CD4-positive, alpha-beta T cell treated with Interleukin-1 beta for 1 hour (primary cell): Measurements from ENCODE around the gene FBP1.
"Not testable (repeated sequence)": the region's sequence is repeated elsewhere in the genome, so short reads cannot be mapped to it uniquely, and the experiment has no call there.

Experiments used
- DNase-seq, 2 donors: peaks; one replicate each; pipeline ENCODE4 v3.0.0-alpha.2; 2020 to 2022

FBP1 gene

GRCh38 chr9:94568250-94568889, 70.9 kb downstream of the FBP1 start:
- no peak for DNase-seq

DNA sequence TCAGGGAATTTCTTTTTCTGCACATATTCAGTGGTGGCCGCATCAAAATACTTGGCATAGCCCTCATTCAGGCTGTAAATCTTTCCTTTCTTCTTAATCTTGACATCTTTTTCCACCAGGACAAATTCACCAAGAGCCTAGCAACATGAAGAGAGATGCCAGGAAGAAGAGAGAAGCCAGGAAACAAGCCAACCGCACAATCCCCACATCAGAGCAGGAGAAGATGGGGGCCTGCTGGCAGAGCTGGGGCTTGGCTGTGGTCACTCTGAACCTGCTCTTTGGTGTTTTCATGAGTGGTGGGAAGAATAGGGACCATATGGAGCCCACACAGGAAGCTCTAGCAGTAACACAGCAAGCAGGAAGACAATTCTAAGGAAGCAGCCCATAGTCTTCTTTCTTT, 72.0 kb downstream of the FBP1 start:
- no peak for DNase-seq

GRCh38 chr9:94566550-94566949, 72.8 kb downstream of the FBP1 start:
- no peak for DNase-seq

DNA sequence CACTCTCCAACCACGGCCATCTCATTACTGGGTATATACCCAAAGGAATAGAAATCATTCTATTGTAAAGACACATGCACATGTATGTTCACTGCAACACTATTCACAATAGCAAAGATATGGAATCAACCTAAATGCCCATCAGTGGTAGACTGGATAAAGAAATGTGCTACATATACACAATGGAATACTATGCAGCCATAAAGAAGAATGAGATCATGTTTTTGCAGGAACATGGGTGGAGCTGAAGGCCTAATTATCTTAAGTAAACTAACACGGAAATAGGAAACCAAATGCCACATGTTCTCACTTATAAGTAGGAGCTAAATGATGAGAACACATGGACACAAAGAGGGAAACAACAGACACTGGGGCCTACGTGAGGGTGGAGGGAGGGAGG, 75.0 kb downstream of the FBP1 start:
- DNase-seq: not testable (repeated sequence)

- no peak for DNase-seq
Observed at GRCh38 chr9:94563548-94563947, 75.8 kb downstream of the FBP1 start.

DNA sequence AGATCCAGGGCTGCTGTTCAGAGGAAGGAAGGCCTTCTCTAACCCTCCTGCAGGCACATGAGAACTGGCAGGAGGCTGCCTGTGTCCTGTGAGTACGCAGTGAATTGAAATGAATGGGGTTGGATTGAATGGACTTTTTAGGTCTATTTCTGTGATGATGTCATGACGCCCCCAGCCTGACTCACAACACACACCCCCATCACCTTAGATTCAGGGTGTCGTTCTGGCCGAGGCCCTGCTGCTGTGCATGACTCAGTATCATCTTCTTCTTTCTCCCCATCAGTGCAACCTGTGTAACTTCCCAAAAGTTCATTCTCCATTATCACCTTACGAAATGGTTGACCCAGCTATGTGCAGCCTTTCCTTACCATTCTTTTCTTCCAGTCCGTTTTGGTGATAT, 79.1 kb downstream of the FBP1 start:
- DNase-seq: no peak

DNA sequence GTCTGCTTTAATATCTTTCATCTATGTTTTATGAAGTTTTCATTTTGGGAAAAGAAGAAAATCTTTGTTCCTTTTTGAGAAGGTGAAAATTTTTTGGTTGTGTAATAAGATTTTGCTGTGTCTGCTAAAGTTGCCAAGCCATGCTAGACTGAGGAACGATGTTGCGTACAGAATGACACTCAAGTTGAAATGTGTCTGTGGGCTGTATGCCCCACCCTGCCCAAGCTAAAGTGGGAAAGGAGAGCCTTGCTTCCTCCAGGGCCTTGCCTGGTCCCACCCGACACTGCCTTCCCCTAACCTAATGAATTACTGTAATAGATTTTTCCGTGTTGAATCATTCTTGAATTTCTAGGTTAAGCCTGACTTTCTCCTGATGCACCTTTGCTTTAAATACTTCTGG, 81.9 kb downstream of the FBP1 start:
- no peak for DNase-seq

- peak; percentile 4 to 13 for DNase-seq
Observed at GRCh38 chr9:94554439-94555331, 84.6 kb downstream of the FBP1 start, which contains the start of gene PCAT7. Gene PCAT7 (plus strand): TSS chr9:94555083.

DNA sequence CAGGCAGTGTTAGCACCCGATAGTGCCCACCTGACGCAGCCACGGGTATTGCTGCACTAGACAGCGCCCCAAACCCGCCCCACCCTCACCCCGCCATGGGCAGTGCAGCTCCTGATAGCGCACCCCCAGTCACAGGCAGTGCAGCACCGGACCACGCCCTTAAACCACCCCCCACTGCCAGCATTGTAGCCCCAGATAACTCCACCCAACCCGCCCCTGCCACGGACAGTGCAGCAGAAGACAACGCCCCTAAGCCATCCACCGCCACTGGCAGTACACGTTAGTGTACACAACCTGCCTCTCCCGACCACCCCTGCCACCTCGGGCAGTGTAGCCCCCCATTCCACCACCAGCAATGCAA, 85.3 kb downstream of the FBP1 start:
- DNase-seq: no peak
